Measurements from ENCODE around the gene RABGGTA.

Gene RABGGTA

DNA sequence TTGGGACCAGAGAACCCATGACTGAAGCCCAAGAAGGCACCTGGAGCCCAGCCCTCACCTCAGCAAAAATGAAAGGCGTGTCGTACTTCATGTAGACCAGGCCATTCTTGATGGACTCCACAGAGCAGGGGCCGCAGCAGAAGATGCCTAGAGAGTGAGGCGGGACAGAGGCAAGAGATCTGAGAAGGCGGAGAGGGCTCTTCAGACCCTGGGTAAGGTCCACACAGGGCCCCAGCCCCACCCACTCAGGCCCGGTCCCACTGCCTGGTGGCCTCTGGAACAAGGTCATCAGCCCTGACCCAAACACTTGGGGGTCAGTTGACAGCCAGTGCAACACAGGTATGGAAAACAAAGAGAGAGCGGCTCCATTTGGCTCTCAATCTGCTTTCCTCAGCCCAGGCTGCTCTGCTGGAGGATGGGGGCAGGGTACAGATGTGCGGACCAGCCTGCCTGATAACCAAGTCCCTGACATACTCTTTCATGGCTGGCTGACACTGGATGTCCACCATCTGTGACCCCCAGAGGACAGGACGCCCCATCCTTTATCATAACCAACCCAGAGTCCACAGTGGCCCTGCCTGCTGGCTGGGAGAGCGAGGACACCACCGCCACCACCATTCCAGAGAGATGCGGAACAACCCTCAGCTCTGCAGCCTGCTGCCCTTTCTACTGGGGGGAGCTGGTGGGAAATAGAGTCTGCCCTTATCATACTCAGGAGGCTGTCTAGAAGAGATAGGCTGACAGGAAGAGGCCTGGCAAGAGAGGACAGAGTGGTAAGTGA, 15.3 kb downstream of the RABGGTA start:
- H3K36me3 ChIP-seq (ENCODE audit: low read depth): peaks cover 75% of the 10 kb centered on the region
- ATAC-seq (ENCODE audit: low read depth): no peak
- no peak overlapping the region for H3K4me3 ChIP-seq (ENCODE audit: severe bottlenecking)
- H3K27me3 ChIP-seq (ENCODE audit: insufficient read depth, poor library complexity, severe bottlenecking): no peaks in the 10 kb centered on the region
- peaks cover 9% of the 10 kb centered on the region for H3K4me1 ChIP-seq (ENCODE audit: insufficient read depth, poor library complexity, severe bottlenecking)
- H3K27ac ChIP-seq (ENCODE audit: poor library complexity, severe bottlenecking): no peak overlapping the region
- no peak for DNase-seq (ENCODE audit: low spot score)
- no peaks in the 10 kb centered on the region for H3K9me3 ChIP-seq (ENCODE audit: severe bottlenecking)
- TF ChIP-seq CTCF (IDR thresholded peaks at IDR 0.05; ENCODE audit: poor library complexity, severe bottlenecking): no peak

- Histone ChIP-seq H3K9me3 (ENCODE audit: severe bottlenecking) (no peaks in the 10 kb centered on the region), H3K4me3 (ENCODE audit: severe bottlenecking) (no peak overlapping the region), H3K27me3 (ENCODE audit: insufficient read depth, poor library complexity, severe bottlenecking) (no peaks in the 10 kb centered on the region), H3K4me1 (ENCODE audit: insufficient read depth, poor library complexity, severe bottlenecking) (peaks cover 9% of the 10 kb centered on the region), H3K27ac (ENCODE audit: poor library complexity, severe bottlenecking) (no peak overlapping the region), H3K36me3 (ENCODE audit: low read depth) (peaks cover 70% of the 10 kb centered on the region)
- no peak for TF ChIP-seq CTCF (IDR thresholded peaks at IDR 0.05; ENCODE audit: poor library complexity, severe bottlenecking)
- DNase-seq (ENCODE audit: low spot score) (no peak), ATAC-seq (ENCODE audit: low read depth) (no peak)
Measured at GRCh38 chr14:24255438-24255837, 16.0 kb downstream of the RABGGTA start.

GRCh38 chr14:24254630-24255392, 16.6 kb downstream of the RABGGTA start:
- Histone ChIP-seq H3K9me3 (ENCODE audit: severe bottlenecking) (no peaks in the 10 kb centered on the region), H3K4me3 (ENCODE audit: severe bottlenecking) (no peak overlapping the region), H3K36me3 (ENCODE audit: low read depth) (peaks cover 64% of the 10 kb centered on the region), H3K27ac (ENCODE audit: poor library complexity, severe bottlenecking) (no peak overlapping the region), H3K27me3 (ENCODE audit: insufficient read depth, poor library complexity, severe bottlenecking) (no peaks in the 10 kb centered on the region), H3K4me1 (ENCODE audit: insufficient read depth, poor library complexity, severe bottlenecking) (peaks cover 9% of the 10 kb centered on the region)
- ATAC-seq (ENCODE audit: low read depth) (no peak), DNase-seq (ENCODE audit: low spot score) (no peak)
- TF ChIP-seq CTCF (IDR thresholded peaks at IDR 0.05; ENCODE audit: poor library complexity, severe bottlenecking): no peak

DNA sequence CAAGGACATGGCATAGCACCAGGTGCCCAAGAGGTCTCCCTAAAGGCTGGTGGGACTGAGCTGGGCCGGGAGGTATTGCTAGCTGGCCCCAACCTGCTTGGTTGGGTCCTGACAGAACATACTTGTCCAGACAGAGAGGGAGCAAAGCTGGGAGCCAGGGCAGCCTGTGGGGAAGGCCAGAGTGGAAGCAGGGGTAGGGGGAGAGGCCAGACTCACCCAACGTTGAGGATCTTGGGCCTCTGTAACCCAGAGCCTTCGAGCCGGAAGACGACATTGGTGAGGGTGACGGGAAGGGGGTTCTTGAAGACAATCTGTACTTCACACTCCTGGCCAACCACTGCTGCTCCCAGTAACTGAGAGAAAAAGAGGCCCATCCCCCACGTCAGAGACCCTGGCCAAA, 17.5 kb downstream of the RABGGTA start:
- TF ChIP-seq CTCF (IDR thresholded peaks at IDR 0.05; ENCODE audit: poor library complexity, severe bottlenecking): no peak
- H3K4me3 ChIP-seq (ENCODE audit: severe bottlenecking): no peak overlapping the region
- no peak for DNase-seq (ENCODE audit: low spot score)

More for the DNA sequence above, 17.5 kb downstream of the RABGGTA start:
- ATAC-seq (ENCODE audit: low read depth): no peak
- H3K27me3 ChIP-seq (ENCODE audit: insufficient read depth, poor library complexity, severe bottlenecking): no peaks in the 10 kb centered on the region
- H3K36me3 ChIP-seq (ENCODE audit: low read depth): peaks cover 62% of the 10 kb centered on the region
- no peak overlapping the region for H3K27ac ChIP-seq (ENCODE audit: poor library complexity, severe bottlenecking)
- H3K9me3 ChIP-seq (ENCODE audit: severe bottlenecking): no peaks in the 10 kb centered on the region
- H3K4me1 ChIP-seq (ENCODE audit: insufficient read depth, poor library complexity, severe bottlenecking): peaks cover 3% of the 10 kb centered on the region
